Activated T-helper 9 cell treated with anti-CD3 and anti-CD28 coated beads, Interleukin-2, amount 50 U/mL, for 16 hours (primary cell): Measurements from ENCODE around the gene CLASP1.

ENCODE experiments used
- DNase-seq: peaks from one replicate; pipeline ENCODE4 v3.0.0-alpha.2; 2020; ENCODE audit warnings: low read depth

Gene CLASP1

GRCh38 chr2:121539750-121540469, 109.4 kb downstream of the CLASP1 start:
- no peak for DNase-seq

DNA sequence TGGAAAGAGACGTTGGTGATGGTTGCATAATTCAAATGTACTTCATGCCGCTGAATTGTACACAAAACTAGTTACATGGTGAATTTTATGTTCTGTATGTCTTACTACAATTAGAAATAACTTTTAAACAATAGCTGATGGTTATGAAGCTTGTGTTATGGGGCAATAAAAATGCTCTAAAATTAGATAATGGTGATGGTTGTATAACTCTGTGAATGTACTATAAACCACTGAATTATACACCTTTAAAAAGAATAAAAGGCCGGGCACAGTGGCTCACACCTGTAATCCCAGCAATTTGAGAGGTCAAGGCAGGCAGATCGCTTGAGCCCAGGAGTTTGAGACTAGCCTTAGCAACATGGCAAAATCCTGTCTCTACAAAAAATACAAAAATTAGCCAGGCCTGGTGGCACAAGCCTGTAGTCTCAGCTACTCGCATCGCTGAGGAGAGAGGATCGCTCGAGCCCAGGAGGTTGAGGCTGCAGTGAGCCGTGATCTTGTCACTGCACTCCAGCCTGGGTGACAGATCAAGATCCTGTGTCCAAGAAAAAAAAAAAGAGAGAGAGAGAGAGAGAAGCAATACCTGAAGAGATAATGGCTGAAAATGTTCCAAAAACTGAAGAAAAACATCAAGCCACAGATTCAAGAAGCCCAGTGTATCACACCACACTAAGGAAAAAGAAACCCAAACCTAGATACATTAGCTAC, 112.3 kb downstream of the CLASP1 start:
- DNase-seq = no peak

DNA sequence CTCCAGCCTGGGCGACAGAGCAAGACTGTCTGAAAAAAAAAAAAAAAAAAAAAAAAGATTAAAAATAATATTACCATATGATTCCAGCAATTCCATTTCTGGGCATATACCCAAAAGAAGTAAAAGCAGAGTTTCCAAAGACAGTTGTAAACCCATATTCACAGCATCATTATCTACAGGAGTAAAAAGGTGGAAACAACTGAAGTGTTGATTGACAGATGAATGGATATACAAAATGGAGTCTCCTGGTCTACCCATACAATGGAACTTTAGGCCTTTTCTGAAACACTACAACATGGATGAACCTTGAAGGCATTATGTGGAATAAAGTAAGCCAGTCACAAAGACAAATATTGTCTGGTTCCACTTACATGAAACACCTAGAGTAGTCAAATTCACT, 112.9 kb downstream of the CLASP1 start:
- DNase-seq = no peak

GRCh38 chr2:121534007-121534406, 115.3 kb downstream of the CLASP1 start:
- no peak for DNase-seq

GRCh38 chr2:121532894-121533293, 116.4 kb downstream of the CLASP1 start:
- no peak for DNase-seq

DNA sequence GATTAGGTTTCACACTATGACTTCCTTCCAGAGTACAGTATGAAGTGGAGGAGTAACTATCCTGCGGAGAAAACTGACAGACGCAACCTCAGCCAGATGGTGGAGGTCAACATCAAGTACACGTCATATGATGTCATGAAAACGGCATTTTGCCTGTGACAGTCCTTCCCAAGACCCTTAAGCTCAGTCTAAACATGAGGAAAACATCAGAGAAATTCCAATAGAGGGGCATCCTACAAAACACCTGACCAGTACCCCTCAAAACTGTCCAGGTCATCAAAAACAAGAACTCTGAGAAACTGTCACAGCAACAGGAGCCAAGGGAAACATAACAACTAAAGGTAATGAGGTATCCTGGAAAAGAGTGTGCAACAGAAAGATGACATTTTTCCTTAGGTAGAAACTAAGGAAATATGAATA, 116.9 kb downstream of the CLASP1 start:
- no peak for DNase-seq

DNA sequence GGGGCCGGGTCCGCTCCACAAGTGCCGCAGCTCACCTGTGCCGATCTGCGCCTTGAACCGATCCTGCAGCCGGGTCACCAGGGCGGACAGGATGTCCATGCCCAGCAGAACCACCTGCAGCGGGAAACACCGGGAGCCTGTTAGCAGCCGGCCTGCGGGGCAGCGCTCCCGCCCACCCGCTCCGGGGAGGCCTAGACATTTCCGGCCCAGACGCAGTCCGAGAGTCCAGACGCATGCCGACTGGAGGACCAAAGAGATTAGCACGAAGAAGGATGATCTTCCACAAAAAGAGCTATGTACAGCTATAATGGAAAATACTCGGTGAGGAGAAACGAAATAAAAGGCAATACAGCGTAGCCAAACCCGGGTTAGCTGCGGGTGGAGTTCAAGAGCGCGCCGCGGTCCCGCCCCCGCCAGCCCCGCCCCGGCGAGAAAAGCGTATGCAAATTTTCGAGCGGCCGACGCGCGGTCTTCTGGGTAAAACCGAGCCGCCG, 119.0 kb downstream of the CLASP1 start:
- DNase-seq = peak; percentile 80

GRCh38 chr2:121529439-121530211, 119.6 kb downstream of the CLASP1 start:
- peak; percentile 13 for DNase-seq

- DNase-seq = no peak
Measured at GRCh38 chr2:121527009-121527682, 122.1 kb downstream of the CLASP1 start.

GRCh38 chr2:121524685-121525425, 124.4 kb downstream of the CLASP1 start:
- DNase-seq = no peak

DNA sequence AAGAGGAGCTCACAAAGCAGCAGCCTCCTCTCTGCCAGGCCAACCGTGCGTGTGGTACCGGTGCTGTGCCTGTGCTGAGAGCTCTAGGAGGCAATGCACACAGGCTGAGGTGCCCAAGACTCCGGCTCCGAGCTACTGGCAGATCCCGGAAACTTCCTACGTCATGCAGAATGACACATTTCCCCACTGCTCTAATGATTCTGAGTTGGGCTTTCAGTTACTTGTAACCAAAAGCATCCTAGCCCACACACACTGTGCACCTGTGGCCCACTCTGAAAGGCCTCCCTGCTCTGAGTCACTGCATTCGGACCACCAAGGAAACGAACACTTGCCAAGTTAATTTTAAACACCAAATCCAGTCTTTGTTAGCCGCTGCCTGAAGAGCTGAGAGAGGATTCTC, 127.9 kb downstream of the CLASP1 start:
- no peak for DNase-seq

- DNase-seq = no peak
Measured at GRCh38 chr2:121520641-121520994, 128.6 kb downstream of the CLASP1 start.

DNA sequence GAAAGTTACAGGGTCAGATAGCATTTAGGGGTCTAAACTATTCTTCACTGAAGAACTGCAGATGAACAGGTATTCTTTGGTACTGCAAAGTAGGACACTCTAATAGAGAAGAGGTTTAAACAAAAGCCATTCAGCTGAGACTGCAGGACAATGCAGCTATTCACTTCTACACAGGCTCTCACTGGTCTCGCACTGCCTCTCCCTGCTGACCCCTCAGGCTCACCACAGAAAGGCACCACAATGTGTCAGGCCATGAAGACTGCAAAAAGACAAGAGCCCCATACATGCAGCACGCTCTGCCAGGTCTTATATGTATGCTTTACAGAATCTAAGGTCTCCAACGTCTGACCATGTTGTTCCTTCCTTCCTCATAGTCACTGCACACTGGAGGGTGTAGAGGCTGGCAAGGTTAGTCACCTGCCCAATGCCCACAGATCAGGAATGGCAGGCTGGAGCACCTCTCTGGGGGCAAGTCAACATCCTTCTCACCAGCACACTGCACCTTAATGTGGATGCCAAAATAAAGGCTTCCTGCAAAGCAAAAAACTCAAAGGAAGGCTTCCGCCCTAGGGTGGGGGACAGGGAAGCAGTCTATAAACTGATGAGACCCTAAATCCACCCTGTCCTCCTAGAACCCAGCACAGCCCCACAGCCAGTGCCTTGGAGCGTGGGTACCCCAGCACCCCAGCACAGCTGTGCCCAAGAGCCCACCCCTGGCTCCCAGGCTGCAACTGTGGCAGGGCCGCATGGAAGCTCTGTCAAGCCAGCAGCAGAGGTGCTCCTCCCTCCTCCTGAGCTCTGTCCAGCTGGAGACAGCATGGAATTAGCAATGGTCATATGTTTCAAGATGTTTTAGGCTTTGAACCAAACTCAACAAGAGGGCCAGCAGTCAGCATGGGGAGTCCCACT, 129.3 kb downstream of the CLASP1 start:
- no peak for DNase-seq

GRCh38 chr2:121519153-121519552, 130.1 kb downstream of the CLASP1 start:
- DNase-seq = no peak

GRCh38 chr2:121513597-121514333, 135.5 kb downstream of the CLASP1 start:
- no peak for DNase-seq

- DNase-seq = no peak
Measured at GRCh38 chr2:121510857-121511256, 138.4 kb downstream of the CLASP1 start.

GRCh38 chr2:121506621-121507020, 142.6 kb downstream of the CLASP1 start:
- no peak for DNase-seq

DNA sequence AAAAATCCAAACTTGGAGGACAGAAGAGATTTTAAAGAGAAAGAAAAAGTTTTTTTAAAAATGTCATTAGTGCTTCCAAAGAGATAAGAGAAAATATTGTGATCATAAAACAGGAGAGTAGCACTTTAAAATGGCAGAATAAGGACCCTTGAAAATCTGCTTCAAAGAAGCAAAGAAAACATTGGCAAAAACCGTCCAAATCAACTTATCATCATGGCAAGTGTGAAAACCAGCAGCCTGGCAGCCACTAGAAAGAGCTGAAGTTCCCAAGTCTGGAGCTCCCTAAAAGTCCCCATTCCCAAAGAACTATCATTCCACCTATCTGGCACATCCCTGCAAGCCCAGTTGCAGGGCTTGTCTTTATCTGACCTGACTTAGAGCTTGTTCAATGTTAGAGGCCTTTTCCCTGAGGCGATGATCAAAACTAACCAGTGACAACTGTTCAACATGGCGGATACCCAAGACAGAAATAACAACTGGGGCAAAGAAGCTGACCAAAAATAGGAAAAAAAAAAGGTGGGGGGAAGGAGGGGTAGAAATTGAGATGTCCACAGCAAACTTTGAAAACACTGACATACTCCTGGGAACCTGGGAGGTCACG, 143.2 kb downstream of the CLASP1 start:
- DNase-seq = no peak

DNA sequence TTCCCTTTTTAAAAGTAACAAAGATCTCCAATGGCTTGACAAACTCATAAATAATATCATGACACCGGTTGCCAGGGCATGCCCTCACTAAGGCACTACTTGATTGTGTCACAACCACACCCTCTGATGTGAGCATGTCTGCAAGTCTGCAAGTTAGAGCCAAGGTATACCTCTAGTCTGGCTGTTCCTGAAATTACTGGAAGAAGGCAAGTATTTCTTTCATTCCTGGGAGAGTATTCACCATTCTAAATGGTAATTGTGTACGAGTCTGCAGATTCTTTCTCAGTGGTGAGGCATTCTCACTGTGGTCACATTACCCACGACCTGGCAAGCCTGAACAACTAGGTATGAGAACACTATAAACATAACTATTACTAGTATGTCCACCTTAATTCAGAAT, 144.3 kb downstream of the CLASP1 start:
- DNase-seq = no peak
